ENCODE measurements around the gene PBLD. TPM values are rescaled to one million over a fixed set of nuclear protein-coding genes. Genes with fewer than 3 reads are reported as not detected.

PBLD gene
- total and polyA plus RNA-seq, 9 of the 15 experiments (the other 6 are each of a cell fraction or from before 2014, with no cell fraction given): 1.2 to 4.3 (median 2.5) TPM

DNA sequence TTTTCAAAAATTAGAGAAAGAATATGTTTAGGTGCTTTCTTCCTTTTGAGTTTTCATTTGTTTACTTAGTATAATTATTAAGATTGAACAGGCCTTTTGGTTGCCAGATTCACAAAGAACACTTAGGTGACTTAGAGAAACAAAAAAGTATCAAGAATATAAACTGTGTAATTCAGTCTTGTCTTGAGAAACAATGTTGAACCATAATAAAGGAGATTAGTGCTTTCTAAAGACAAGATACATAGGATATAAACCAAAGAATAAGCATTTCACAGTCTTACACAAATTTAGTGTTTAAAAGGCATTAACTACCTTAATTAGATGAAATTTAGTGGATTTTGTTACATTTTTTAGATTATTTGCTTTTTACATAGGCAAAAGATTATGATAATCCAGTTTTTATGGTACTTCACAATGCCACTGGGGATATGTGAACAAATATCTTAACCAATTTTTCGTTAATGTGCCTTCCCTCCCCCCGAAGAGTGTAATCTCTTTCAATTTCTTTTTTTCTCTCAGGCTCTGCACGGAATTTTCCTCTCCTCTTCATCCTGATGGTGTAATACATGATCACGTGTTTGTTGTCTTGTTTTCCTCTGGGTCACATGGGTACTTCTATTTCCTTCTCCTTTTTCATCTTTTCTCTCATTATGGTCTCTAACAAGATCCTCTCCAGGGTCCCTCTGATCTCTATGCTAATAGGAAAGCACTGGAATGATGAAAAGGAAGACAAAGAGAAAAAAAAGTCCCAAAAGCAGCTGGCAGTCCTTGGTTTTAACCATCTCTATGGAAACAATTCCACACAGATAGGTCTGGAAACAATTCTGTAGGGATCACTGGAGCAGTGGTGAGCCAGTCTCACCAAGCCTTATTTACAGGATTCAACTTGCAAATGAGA is 4.6 kb downstream of the PBLD start (continued):
- TF ChIP-seq, protein P1, sequence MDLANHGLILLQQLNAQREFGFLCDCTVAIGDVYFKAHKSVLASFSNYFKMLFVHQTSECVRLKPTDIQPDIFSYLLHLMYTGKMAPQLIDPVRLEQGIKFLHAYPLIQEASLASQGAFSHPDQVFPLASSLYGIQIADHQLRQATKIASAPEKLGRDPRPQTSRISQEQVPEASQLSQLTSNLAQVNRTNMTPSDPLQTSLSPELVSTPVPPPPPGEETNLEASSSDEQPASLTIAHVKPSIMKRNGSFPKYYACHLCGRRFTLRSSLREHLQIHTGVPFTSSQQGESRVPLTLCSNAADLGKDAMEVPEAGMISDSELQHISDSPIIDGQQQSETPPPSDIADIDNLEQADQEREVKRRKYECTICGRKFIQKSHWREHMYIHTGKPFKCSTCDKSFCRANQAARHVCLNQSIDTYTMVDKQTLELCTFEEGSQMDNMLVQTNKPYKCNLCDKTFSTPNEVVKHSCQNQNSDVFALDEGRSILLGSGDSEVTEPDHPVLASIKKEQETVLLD (IDR thresholded peaks at IDR 0.05): no peak
- peak; percentile 67 for TF ChIP-seq POLR2H (tag; IDR thresholded peaks at IDR 0.05; ENCODE audit: low read depth)
- TF ChIP-seq MTF1 (CRISPR knock-in tag; IDR thresholded peaks at IDR 0.05; ENCODE audit: borderline replicate concordance): no peak
- TF ChIP-seq, protein P2, sequence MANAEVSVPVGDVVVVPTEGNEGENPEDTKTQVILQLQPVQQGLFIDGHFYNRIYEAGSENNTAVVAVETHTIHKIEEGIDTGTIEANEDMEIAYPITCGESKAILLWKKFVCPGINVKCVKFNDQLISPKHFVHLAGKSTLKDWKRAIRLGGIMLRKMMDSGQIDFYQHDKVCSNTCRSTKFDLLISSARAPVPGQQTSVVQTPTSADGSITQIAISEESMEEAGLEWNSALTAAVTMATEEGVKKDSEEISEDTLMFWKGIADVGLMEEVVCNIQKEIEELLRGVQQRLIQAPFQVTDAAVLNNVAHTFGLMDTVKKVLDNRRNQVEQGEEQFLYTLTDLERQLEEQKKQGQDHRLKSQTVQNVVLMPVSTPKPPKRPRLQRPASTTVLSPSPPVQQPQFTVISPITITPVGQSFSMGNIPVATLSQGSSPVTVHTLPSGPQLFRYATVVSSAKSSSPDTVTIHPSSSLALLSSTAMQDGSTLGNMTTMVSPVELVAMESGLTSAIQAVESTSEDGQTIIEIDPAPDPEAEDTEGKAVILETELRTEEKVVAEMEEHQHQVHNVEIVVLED (CRISPR knock-in tag; IDR thresholded peaks at IDR 0.05): no peak
- TF ChIP-seq ZNF696 (CRISPR knock-in tag; conservative IDR thresholded peaks at IDR 0.05): no peak
- TF ChIP-seq MAFK (IDR thresholded peaks at IDR 0.05; ENCODE audit: low read length): no peak
- no peak for TF ChIP-seq RBM22 (IDR thresholded peaks at IDR 0.05; ENCODE audit: low read depth, low read length, poor library complexity, severe bottlenecking)
- no peak for TF ChIP-seq PRPF4 (IDR thresholded peaks at IDR 0.05; ENCODE audit: insufficient read depth, low read depth, low read length, poor library complexity, severe bottlenecking)
- TF ChIP-seq, protein P3, sequence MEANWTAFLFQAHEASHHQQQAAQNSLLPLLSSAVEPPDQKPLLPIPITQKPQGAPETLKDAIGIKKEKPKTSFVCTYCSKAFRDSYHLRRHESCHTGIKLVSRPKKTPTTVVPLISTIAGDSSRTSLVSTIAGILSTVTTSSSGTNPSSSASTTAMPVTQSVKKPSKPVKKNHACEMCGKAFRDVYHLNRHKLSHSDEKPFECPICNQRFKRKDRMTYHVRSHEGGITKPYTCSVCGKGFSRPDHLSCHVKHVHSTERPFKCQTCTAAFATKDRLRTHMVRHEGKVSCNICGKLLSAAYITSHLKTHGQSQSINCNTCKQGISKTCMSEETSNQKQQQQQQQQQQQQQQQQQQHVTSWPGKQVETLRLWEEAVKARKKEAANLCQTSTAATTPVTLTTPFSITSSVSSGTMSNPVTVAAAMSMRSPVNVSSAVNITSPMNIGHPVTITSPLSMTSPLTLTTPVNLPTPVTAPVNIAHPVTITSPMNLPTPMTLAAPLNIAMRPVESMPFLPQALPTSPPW (CRISPR knock-in tag; IDR thresholded peaks at IDR 0.05): peak; percentile 39; the same call in 1 of the 2 replicates
- TF ChIP-seq, protein P4, sequence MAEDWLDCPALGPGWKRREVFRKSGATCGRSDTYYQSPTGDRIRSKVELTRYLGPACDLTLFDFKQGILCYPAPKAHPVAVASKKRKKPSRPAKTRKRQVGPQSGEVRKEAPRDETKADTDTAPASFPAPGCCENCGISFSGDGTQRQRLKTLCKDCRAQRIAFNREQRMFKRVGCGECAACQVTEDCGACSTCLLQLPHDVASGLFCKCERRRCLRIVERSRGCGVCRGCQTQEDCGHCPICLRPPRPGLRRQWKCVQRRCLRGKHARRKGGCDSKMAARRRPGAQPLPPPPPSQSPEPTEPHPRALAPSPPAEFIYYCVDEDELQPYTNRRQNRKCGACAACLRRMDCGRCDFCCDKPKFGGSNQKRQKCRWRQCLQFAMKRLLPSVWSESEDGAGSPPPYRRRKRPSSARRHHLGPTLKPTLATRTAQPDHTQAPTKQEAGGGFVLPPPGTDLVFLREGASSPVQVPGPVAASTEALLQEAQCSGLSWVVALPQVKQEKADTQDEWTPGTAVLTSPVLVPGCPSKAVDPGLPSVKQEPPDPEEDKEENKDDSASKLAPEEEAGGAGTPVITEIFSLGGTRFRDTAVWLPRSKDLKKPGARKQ (CRISPR knock-in tag; IDR thresholded peaks at IDR 0.05): no peak
- TF ChIP-seq BMI1 (IDR thresholded peaks at IDR 0.05; ENCODE audit: low read length): no peak
- TF ChIP-seq ZSCAN32 (CRISPR knock-in tag; IDR thresholded peaks at IDR 0.05): no peak
- no peak for TF ChIP-seq NCOA2 (IDR thresholded peaks at IDR 0.05; ENCODE audit: partially characterized antibody in 2 of 2)
- TF ChIP-seq NFIX (CRISPR knock-in tag; IDR thresholded peaks at IDR 0.05; ENCODE audit: low read depth): no peak
- no peak for TF ChIP-seq GATA2 (CRISPR knock-in tag; IDR thresholded peaks at IDR 0.05)
- peak; percentile 31; the same call in 1 of the 2 replicates for TF ChIP-seq THRAP3 (IDR thresholded peaks at IDR 0.05; ENCODE audit: borderline replicate concordance)
- TF ChIP-seq, protein P5, sequence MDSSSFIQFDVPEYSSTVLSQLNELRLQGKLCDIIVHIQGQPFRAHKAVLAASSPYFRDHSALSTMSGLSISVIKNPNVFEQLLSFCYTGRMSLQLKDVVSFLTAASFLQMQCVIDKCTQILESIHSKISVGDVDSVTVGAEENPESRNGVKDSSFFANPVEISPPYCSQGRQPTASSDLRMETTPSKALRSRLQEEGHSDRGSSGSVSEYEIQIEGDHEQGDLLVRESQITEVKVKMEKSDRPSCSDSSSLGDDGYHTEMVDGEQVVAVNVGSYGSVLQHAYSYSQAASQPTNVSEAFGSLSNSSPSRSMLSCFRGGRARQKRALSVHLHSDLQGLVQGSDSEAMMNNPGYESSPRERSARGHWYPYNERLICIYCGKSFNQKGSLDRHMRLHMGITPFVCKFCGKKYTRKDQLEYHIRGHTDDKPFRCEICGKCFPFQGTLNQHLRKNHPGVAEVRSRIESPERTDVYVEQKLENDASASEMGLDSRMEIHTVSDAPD (CRISPR knock-in tag; IDR thresholded peaks at IDR 0.05): no peak
